K562 (cell line): ENCODE results near the gene ZNF736. TPM values are rescaled to one million over a fixed set of nuclear protein-coding genes. Genes with fewer than 3 reads are reported as not detected.

Source experiments
- CTBP1 ChIP-seq: fragments of 450-650 bp; IDR thresholded peaks from 2 replicates; pipeline ENCODE4 v1.6.1; 2016; ENCODE audit warnings: borderline replicate concordance
- ETV5 ChIP-seq: sonication (generic); formaldehyde crosslinking; IDR thresholded peaks from 2 replicates; pipeline ENCODE4 v1.4.0; 2020; ENCODE audit warnings: low read depth, mild to moderate bottlenecking, missing genetic modification reagents
- HEY1 ChIP-seq: fragments of 250-450 bp; sonication (Bioruptor Pico); IDR thresholded peaks from 2 replicates; pipeline ENCODE4 v1.5.0; 2020; ENCODE audit warnings: mild to moderate bottlenecking, moderate library complexity, borderline replicate concordance
- KAT2B ChIP-seq: IDR thresholded peaks from one replicate; pipeline ENCODE4 v1.6.1; 2012; ENCODE audit warnings: low read depth, mild to moderate bottlenecking, control low read depth, inconsistent platforms, low read length, moderate library complexity
- RBM14 ChIP-seq: fragments of 200-400 bp; formaldehyde crosslinking; IDR thresholded peaks from 2 replicates; pipeline ENCODE4 v1.6.1; 2018; ENCODE audit warnings: low read depth, mild to moderate bottlenecking, low read length, moderate library complexity, borderline replicate concordance; ENCODE audit not compliant: insufficient read depth
- SAP30 ChIP-seq: fragments of 200-600 bp; sonication (generic); IDR thresholded peaks from 2 replicates; pipeline ENCODE4 v1.6.1; 2012; ENCODE audit warnings: borderline replicate concordance, low read depth, mild to moderate bottlenecking, moderate library complexity, low read length, control low read depth, inconsistent platforms; ENCODE audit not compliant: insufficient read depth, poor library complexity, severe bottlenecking
- SMAD3 ChIP-seq: fragments of 450-650 bp; formaldehyde crosslinking; conservative IDR thresholded peaks from 2 replicates; pipeline ENCODE4 v1.4.0; 2020; ENCODE audit warnings: mild to moderate bottlenecking
- SMARCA4 ChIP-seq: fragments of 450-650 bp; IDR thresholded peaks from 2 replicates; pipeline ENCODE4 v1.6.1; 2016
- SPI1 ChIP-seq: IDR thresholded peaks from 2 replicates; pipeline ENCODE4 v1.6.1; 2011; ENCODE audit warnings: low read depth, low read length, control low read depth, borderline replicate concordance
- ZFP30 ChIP-seq: fragments of 250-450 bp; sonication (Bioruptor Pico); IDR thresholded peaks from 2 replicates; pipeline ENCODE4 v1.8.0; 2022; ENCODE audit warnings: moderate library complexity, mild to moderate bottlenecking, inconsistent platforms, borderline replicate concordance
- ZKSCAN8 ChIP-seq: fragments of 200-800 bp; sonication (Bioruptor generic); IDR thresholded peaks from 2 replicates; pipeline ENCODE4 v1.6.1; 2016; ENCODE audit warnings: missing genetic modification characterization, missing compliant biosample characterization
- ZNF134 ChIP-seq: fragments of 250-450 bp; sonication (Bioruptor Pico); conservative IDR thresholded peaks from 2 replicates; pipeline ENCODE4 v1.4.0; 2020
- ZNF586 ChIP-seq: fragments of 450-650 bp; formaldehyde crosslinking; conservative IDR thresholded peaks from 2 replicates; pipeline ENCODE4 v1.4.0; 2020; ENCODE audit warnings: mild to moderate bottlenecking, moderate library complexity
- ZNF644 ChIP-seq: fragments of 200-800 bp; sonication (Bioruptor generic); IDR thresholded peaks from 2 replicates; pipeline ENCODE4 v1.6.1; 2016; ENCODE audit warnings: low read depth, missing genetic modification characterization, missing compliant biosample characterization
- polyA plus RNA-seq, 8 experiments: library from polyadenylated mRNA; depleted of rRNA in 4 of 8; stranded (reverse) in 5 of 8; unstranded in 3 of 8; fragments of >200 nt; fragmentation: Nextera tagmentation in 2 of 8; fragmentation: Illumina TruSeq in 1 of 8; extraction: Ambion mirVana in 2 of 8; extraction: Trizol in 1 of 8; gene quantifications; 2 replicates each; pipeline versions ENCODE4 v1.2.1 to v1.2.3, GENCODE V29; 2011 to 2014; ENCODE audit warnings: inconsistent platforms in 1 of 8, missing spikeins in 1 of 8
- total RNA-seq, 7 experiments: library from RNA; depleted of rRNA in 6 of 7; stranded (reverse); fragments of >200 nt in 6 of 7; fragmentation: Illumina TruSeq in 2 of 7; extraction: Trizol in 2 of 7; gene quantifications; 2 replicates each; pipeline versions ENCODE4 v1.2.1 to v1.2.3, GENCODE V29; 2011 to 2021; ENCODE audit warnings: low replicate concordance in 1 of 7
- TF ChIP-seq, protein P1 (sequence below): fragments of 450-650 bp; formaldehyde crosslinking; IDR thresholded peaks from 2 replicates; pipeline ENCODE4 v1.4.0; 2020; ENCODE audit warnings: mild to moderate bottlenecking, moderate library complexity
- TF ChIP-seq, protein P2 (sequence below): fragments of 450-650 bp; IDR thresholded peaks from 2 replicates; pipeline ENCODE4 v1.6.1; 2016; ENCODE audit warnings: low read depth
- TF ChIP-seq, protein P3 (sequence below): fragments of 450-650 bp; formaldehyde crosslinking; IDR thresholded peaks from 2 replicates; pipeline ENCODE4 v1.4.0; 2020; ENCODE audit warnings: mild to moderate bottlenecking, mixed read lengths

ZNF736 gene
- total and polyA plus RNA-seq, 9 of the 15 experiments (the other 6 are each of a cell fraction or from before 2014, with no cell fraction given), result 2.7 to 15.6 (median 7.6) TPM

DNA sequence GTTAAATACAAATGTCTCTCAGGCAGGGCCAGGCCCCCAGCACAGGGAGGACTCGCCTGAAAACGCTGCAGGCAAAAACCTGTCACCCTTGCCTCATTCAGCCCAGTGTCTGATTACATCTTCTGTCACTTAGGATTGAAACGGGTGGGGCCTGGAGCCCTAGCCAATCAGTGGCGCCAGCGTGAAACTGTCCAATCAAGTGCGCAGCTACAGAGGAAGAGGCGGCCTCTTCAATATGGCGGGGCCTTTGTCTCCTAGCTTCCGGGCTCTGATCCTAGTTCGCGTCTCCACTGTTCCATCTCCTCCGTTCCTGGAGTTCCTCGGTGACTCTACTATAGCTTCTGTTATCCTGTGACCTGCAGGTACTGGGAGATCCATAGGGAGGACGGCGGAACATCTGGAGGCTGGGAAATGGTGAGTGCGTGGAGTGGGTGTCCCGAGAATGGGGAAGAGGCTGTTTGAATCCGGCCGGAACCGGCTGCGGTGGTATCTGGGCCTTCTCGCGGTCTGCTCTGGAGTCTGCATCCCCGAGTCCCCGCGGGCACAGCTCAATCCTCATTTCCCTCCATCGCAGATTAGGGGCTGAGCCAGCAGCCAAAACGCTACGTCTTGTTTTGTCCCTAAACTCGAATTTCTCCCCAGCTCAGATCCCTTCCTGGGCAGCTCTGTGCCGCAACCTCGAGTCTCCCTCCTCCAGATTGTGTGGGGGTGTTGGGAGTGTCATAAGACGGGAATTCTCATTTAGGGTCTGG is at the start of gene ZNF736 (continued):
- no peak for TF ChIP-seq RBM14
- no peak for TF ChIP-seq ZKSCAN8 (CRISPR knock-in tag)
- TF ChIP-seq SMARCA4, result no peak
- TF ChIP-seq SAP30, result peak; percentile 63
- TF ChIP-seq ZNF586 (CRISPR knock-in tag), result no peak
- TF ChIP-seq HEY1 (CRISPR knock-in tag), result no peak
- TF ChIP-seq ETV5 (CRISPR knock-in tag), result no peak
- no peak for TF ChIP-seq ZFP30 (CRISPR knock-in tag)
- TF ChIP-seq ZNF134, result no peak
- TF ChIP-seq SPI1, result 0 out of 2 replicates have a peak, but pooled peaks have one; percentile 24
- TF ChIP-seq, protein P1, sequence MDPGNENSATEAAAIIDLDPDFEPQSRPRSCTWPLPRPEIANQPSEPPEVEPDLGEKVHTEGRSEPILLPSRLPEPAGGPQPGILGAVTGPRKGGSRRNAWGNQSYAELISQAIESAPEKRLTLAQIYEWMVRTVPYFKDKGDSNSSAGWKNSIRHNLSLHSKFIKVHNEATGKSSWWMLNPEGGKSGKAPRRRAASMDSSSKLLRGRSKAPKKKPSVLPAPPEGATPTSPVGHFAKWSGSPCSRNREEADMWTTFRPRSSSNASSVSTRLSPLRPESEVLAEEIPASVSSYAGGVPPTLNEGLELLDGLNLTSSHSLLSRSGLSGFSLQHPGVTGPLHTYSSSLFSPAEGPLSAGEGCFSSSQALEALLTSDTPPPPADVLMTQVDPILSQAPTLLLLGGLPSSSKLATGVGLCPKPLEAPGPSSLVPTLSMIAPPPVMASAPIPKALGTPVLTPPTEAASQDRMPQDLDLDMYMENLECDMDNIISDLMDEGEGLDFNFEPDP (CRISPR knock-in tag), result no peak
- TF ChIP-seq, protein P2, sequence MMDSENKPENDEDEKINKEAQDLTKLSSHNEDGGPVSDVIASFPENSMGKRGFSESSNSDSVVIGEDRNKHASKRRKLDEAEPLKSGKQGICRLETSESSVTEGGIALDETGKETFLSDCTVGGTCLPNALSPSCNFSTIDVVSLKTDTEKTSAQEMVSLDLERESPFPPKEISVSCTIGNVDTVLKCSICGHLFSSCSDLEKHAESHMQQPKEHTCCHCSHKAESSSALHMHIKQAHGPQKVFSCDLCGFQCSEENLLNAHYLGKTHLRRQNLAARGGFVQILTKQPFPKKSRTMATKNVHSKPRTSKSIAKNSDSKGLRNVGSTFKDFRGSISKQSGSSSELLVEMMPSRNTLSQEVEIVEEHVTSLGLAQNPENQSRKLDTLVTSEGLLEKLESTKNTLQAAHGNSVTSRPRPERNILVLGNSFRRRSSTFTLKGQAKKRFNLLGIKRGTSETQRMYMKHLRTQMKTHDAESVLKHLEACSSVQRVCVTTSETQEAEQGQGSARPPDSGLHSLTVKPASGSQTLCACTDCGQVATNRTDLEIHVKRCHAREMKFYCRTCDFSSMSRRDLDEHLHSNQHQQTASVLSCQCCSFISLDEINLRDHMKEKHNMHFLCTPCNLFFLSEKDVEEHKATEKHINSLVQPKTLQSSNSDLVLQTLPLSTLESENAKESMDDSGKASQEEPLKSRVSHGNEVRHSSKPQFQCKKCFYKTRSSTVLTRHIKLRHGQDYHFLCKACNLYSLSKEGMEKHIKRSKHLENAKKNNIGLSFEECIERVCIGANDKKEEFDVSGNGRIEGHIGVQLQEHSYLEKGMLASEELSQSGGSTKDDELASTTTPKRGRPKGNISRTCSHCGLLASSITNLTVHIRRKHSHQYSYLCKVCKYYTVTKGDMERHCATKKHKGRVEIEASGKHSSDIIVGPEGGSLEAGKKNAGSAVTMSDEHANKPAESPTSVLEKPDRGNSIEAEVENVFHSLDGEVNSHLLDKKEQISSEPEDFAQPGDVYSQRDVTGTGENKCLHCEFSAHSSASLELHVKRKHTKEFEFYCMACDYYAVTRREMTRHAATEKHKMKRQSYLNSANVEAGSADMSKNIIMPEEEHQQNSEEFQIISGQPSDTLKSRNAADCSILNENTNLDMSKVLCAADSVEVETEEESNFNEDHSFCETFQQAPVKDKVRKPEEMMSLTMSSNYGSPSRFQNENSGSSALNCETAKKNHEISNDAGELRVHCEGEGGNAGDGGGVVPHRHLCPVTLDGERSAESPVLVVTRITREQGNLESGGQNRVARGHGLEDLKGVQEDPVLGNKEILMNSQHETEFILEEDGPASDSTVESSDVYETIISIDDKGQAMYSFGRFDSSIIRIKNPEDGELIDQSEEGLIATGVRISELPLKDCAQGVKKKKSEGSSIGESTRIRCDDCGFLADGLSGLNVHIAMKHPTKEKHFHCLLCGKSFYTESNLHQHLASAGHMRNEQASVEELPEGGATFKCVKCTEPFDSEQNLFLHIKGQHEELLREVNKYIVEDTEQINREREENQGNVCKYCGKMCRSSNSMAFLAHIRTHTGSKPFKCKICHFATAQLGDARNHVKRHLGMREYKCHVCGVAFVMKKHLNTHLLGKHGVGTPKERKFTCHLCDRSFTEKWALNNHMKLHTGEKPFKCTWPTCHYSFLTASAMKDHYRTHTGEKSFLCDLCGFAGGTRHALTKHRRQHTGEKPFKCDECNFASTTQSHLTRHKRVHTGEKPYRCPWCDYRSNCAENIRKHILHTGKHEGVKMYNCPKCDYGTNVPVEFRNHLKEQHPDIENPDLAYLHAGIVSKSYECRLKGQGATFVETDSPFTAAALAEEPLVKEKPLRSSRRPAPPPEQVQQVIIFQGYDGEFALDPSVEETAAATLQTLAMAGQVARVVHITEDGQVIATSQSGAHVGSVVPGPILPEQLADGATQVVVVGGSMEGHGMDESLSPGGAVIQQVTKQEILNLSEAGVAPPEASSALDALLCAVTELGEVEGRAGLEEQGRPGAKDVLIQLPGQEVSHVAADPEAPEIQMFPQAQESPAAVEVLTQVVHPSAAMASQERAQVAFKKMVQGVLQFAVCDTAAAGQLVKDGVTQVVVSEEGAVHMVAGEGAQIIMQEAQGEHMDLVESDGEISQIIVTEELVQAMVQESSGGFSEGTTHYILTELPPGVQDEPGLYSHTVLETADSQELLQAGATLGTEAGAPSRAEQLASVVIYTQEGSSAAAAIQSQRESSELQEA, result no peak
- TF ChIP-seq ZNF644 (tag), result no peak
- TF ChIP-seq, protein P3, sequence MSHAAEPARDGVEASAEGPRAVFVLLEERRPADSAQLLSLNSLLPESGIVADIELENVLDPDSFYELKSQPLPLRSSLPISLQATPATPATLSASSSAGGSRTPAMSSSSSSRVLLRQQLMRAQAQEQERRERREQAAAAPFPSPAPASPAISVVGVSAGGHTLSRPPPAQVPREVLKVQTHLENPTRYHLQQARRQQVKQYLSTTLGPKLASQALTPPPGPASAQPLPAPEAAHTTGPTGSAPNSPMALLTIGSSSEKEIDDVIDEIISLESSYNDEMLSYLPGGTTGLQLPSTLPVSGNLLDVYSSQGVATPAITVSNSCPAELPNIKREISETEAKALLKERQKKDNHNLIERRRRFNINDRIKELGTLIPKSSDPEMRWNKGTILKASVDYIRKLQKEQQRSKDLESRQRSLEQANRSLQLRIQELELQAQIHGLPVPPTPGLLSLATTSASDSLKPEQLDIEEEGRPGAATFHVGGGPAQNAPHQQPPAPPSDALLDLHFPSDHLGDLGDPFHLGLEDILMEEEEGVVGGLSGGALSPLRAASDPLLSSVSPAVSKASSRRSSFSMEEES (CRISPR knock-in tag), result no peak
- TF ChIP-seq SMAD3 (CRISPR knock-in tag), result no peak
- TF ChIP-seq KAT2B, result no peak
- TF ChIP-seq CTBP1, result peak; percentile 25; the same call in 1 of the 2 replicates
